ENCODE results near the gene MARCHF10.

DNA sequence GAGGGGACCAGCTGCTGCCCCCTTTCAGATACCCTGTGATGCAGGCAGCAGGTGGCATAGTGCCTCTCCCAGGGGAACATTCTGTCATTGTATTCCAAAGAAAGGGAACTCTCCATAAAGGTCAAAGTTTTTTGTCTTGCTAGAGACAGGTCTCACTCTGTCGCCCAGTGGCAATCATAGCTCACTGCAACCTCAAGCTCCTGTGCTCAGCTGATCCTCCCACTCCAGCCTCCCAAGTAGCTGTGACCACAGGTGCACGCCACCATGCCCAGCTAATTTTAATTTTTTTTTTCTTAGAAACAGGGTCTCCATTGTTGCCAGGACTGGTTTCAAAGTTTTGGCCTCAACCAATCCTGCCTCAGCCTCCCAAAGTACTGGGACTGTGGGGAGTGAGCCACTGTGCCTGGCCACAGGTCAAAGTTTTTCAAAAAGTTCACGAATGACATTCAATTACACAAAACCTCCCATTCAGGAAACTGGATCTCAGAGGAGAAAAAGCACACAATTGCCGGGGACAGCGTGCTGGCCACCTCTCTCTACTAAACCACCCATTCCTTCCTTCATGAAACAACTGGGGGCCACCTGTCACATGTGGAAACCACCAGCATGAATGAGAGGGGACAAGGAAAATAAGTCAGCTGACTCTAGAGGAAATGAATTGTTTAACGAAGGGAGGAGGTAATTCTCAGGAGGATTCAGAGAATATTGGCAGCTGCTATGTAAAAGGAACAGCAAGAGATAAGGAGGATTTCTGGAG, 80.0 kb downstream of the MARCHF10 start:
- TF ChIP-seq, protein P1, sequence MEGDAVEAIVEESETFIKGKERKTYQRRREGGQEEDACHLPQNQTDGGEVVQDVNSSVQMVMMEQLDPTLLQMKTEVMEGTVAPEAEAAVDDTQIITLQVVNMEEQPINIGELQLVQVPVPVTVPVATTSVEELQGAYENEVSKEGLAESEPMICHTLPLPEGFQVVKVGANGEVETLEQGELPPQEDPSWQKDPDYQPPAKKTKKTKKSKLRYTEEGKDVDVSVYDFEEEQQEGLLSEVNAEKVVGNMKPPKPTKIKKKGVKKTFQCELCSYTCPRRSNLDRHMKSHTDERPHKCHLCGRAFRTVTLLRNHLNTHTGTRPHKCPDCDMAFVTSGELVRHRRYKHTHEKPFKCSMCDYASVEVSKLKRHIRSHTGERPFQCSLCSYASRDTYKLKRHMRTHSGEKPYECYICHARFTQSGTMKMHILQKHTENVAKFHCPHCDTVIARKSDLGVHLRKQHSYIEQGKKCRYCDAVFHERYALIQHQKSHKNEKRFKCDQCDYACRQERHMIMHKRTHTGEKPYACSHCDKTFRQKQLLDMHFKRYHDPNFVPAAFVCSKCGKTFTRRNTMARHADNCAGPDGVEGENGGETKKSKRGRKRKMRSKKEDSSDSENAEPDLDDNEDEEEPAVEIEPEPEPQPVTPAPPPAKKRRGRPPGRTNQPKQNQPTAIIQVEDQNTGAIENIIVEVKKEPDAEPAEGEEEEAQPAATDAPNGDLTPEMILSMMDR (conservative IDR thresholded peaks at IDR 0.05; ENCODE audit: low read length), result peak; percentile 18; the same call in 1 of the 2 replicates
- no peak for TF ChIP-seq EZH2phosphoT487 (IDR thresholded peaks at IDR 0.05; ENCODE audit: borderline replicate concordance)

Data from Loucy (cell line).